ENCODE measurements around the gene WDFY3. TPM values are rescaled to one million over a fixed set of nuclear protein-coding genes. Genes with fewer than 3 reads are reported as not detected.

WDFY3 gene
- total and polyA plus RNA-seq, 8 donors, result 39.4 to 137 (median 44.5) TPM

- no peak overlapping the region for H3K4me3 ChIP-seq
- H3K36me3 ChIP-seq, result peaks cover 0 to 19% of the 10 kb centered on the region in 2 donors
- H3K9me3 ChIP-seq, result no peaks in the 10 kb centered on the region
- no peak for DNase-seq
- ATAC-seq, result peak; percentile 33
- no peak overlapping the region for H3K27ac ChIP-seq
- intact Hi-C loops (cut with DNase I), result no loop called here
- H3K27me3 ChIP-seq, result no peaks in the 10 kb centered on the region
- TF ChIP-seq CTCF (IDR thresholded peaks at IDR 0.05), result no peak
- H3K4me1 ChIP-seq, result no peaks in the 10 kb centered on the region
Observed at GRCh38 chr4:84895283-84895682, 71.2 kb downstream of the WDFY3 start.

GRCh38 chr4:84894621-84895020 is 71.9 kb downstream of the WDFY3 start:
- intact Hi-C loops (cut with DNase I), result no loop called here
- H3K4me3 ChIP-seq, result no peak overlapping the region
- peak; percentile 91 for ATAC-seq
- H3K27ac ChIP-seq, result no peak overlapping the region
- H3K36me3 ChIP-seq, result peaks cover 0 to 19% of the 10 kb centered on the region in 2 donors
- H3K27me3 ChIP-seq, result no peaks in the 10 kb centered on the region
- TF ChIP-seq CTCF (IDR thresholded peaks at IDR 0.05), result no peak
- H3K9me3 ChIP-seq, result no peaks in the 10 kb centered on the region
- DNase-seq, result peak in 3 of 4 donors; percentile 39 to 69 (median 41)
- H3K4me1 ChIP-seq, result no peaks in the 10 kb centered on the region

GRCh38 chr4:84892950-84893349 is 73.5 kb downstream of the WDFY3 start:
- TF ChIP-seq CTCF (IDR thresholded peaks at IDR 0.05), result no peak
- Histone ChIP-seq H3K4me3 (no peak overlapping the region), H3K36me3 (peaks cover 0 to 19% of the 10 kb centered on the region in 2 donors), H3K9me3 (no peaks in the 10 kb centered on the region), H3K4me1 (no peaks in the 10 kb centered on the region), H3K27ac (no peak overlapping the region), H3K27me3 (no peaks in the 10 kb centered on the region)
- intact Hi-C loops (cut with DNase I), result no loop called here
- ATAC-seq (no peak), DNase-seq (no peak)

GRCh38 chr4:84887824-84888223 is 78.7 kb downstream of the WDFY3 start:
- no peaks in the 10 kb centered on the region for H3K36me3 ChIP-seq
- H3K27ac ChIP-seq, result no peak overlapping the region
- TF ChIP-seq CTCF (IDR thresholded peaks at IDR 0.05), result no peak
- H3K27me3 ChIP-seq, result no peaks in the 10 kb centered on the region
- no peak for DNase-seq
- H3K9me3 ChIP-seq, result no peaks in the 10 kb centered on the region
- no peak overlapping the region for H3K4me3 ChIP-seq
- no peaks in the 10 kb centered on the region for H3K4me1 ChIP-seq
- intact Hi-C loops (cut with DNase I), result no loop called here
- no peak for ATAC-seq

- ATAC-seq (no peak), DNase-seq (no peak)
- intact Hi-C loops (cut with DNase I), result no loop called here
- Histone ChIP-seq H3K4me1 (peaks cover 0 to 14% of the 10 kb centered on the region in 2 donors), H3K9me3 (no peaks in the 10 kb centered on the region), H3K27ac (peak overlapping the region in 1 of 2 donors; percentile 57), H3K36me3 (peaks cover 0 to 9% of the 10 kb centered on the region in 2 donors), H3K4me3 (no peak overlapping the region), H3K27me3 (no peaks in the 10 kb centered on the region)
- TF ChIP-seq CTCF (IDR thresholded peaks at IDR 0.05), result no peak
Observed at GRCh38 chr4:84879651-84880200, 86.8 kb downstream of the WDFY3 start.
